ENCODE measurements around the gene MEST.
"Not testable (repeated sequence)": the region's sequence is repeated elsewhere in the genome, so short reads cannot be mapped to it uniquely, and the experiment has no call there.

Gene MEST

GRCh38 chr7:130491841-130492522, at the start of gene MEST:
TSS of gene MEST (plus strand) at chr7:130492085. CDS start at chr7:130492314, 229 bp downstream.
- peak in 1 of 2 experiments; percentile 15 for DNase-seq

GRCh38 chr7:130442601-130443000, 49.3 kb upstream of the MEST start:
- no peak for DNase-seq

GRCh38 chr7:130444234-130444633, 47.7 kb upstream of the MEST start:
- DNase-seq: no peak

- DNase-seq: no peak
Observed at GRCh38 chr7:130444751-130445407, 47.0 kb upstream of the MEST start.

GRCh38 chr7:130446259-130446658, 45.6 kb upstream of the MEST start:
- DNase-seq: no peak

GRCh38 chr7:130451344-130451743, 40.5 kb upstream of the MEST start:
- DNase-seq: not testable (repeated sequence)

- DNase-seq: no peak
Observed at GRCh38 chr7:130452951-130453350, 38.9 kb upstream of the MEST start.

- DNase-seq: no peak
Observed at GRCh38 chr7:130454959-130455358, 36.9 kb upstream of the MEST start.

- no peak for DNase-seq
Observed at GRCh38 chr7:130458257-130458656, 33.6 kb upstream of the MEST start.

- no peak for DNase-seq
Observed at GRCh38 chr7:130461272-130461671, 30.6 kb upstream of the MEST start.

GRCh38 chr7:130463553-130464434, 28.1 kb upstream of the MEST start:
- DNase-seq: no peak

- DNase-seq: no peak
Observed at GRCh38 chr7:130468612-130469011, 23.3 kb upstream of the MEST start.

GRCh38 chr7:130471974-130472373, 19.9 kb upstream of the MEST start:
- no peak for DNase-seq

GRCh38 chr7:130473289-130473688, 18.6 kb upstream of the MEST start:
- no peak for DNase-seq

- no peak for DNase-seq
Observed at GRCh38 chr7:130473876-130474275, 18.0 kb upstream of the MEST start.

GRCh38 chr7:130475776-130476175, 16.1 kb upstream of the MEST start:
- no peak for DNase-seq

GRCh38 chr7:130476297-130477150, 15.4 kb upstream of the MEST start:
- no peak for DNase-seq

GRCh38 chr7:130478991-130479390, 12.9 kb upstream of the MEST start:
- DNase-seq: no peak

GRCh38 chr7:130479716-130480400, 12.0 kb upstream of the MEST start:
- DNase-seq: no peak

- no peak for DNase-seq
Observed at GRCh38 chr7:130481898-130482297, 10.0 kb upstream of the MEST start.

- no peak for DNase-seq
Observed at GRCh38 chr7:130483031-130483430, 8.9 kb upstream of the MEST start.

GRCh38 chr7:130485734-130486113, 6.2 kb upstream of the MEST start:
- DNase-seq: no peak
